Prostate gland (tissue), 2 donors: ENCODE measurements around the gene OSR1. TPM values are rescaled to one million over a fixed set of nuclear protein-coding genes. Genes with fewer than 3 reads are reported as not detected.

Experiments
- DNase-seq: peaks from one replicate; pipeline ENCODE4 v3.0.0-alpha.2; 2019; ENCODE audit warnings: low spot score
- H3K27ac ChIP-seq, 2 donors: fragments of 200-600 bp; sonication (generic); 2 replicates each; pipeline ENCODE4 v1.5.1; 2017 to 2019
- H3K27me3 ChIP-seq: fragments of 200-600 bp; sonication (generic); replicated peaks from 2 replicates; pipeline ENCODE4 v1.5.1; 2019; ENCODE audit not compliant: insufficient read depth
- H3K36me3 ChIP-seq, 2 donors: fragments of 200-600 bp; sonication (generic); 1 replicate in 1 of 2; 2 replicates in 1 of 2; pipeline versions ENCODE4 v1.5.1 to v1.8.1; 2017 to 2019
- H3K4me1 ChIP-seq: fragments of 200-600 bp; sonication (generic); replicated peaks from 2 replicates; pipeline ENCODE4 v1.5.1; 2019
- H3K4me3 ChIP-seq, 2 donors: fragments of 200-600 bp; sonication (generic); 2 replicates each; pipeline ENCODE4 v1.5.1; 2017 to 2019
- H3K9me3 ChIP-seq: fragments of 200-600 bp; sonication (generic); 2 replicates; pipeline ENCODE4 v1.5.1; 2017
- CTCF ChIP-seq, 4 experiments: fragments of 200-600 bp in 2 of 4; fragments of 450-650 bp in 2 of 4; sonication (generic) in 2 of 4; IDR thresholded peaks; 1 replicate in 3 of 4; 2 replicates in 1 of 4; pipeline ENCODE4 v1.5.1; 2016 to 2019; ENCODE audit warnings: antibody characterized with exemption in 4 of 4, mild to moderate bottlenecking in 2 of 4, moderate library complexity in 2 of 4
- POLR2A ChIP-seq: fragments of 450-650 bp; IDR thresholded peaks from one replicate; pipeline ENCODE4 v1.6.1; 2016; ENCODE audit warnings: antibody characterized with exemption, mild to moderate bottlenecking
- POLR2AphosphoS5 ChIP-seq: sonication (generic); formaldehyde crosslinking; IDR thresholded peaks from one replicate; pipeline ENCODE4 v1.6.1; 2017; ENCODE audit warnings: antibody characterized with exemption
- WGBS: methylation state at CpG from one replicate; pipeline ENCODE4 v1.1.5; 2018; 5-methylcytosine and 5-hydroxymethylcytosine counted together
- intact Hi-C: fragments of 100-400 bp; cut with DNase I; formaldehyde crosslinking; loops from one replicate; pipeline ENCODE4 v1.14.2; 2022
- total RNA-seq, 2 donors: library from RNA; depleted of rRNA; stranded (reverse); fragments of >200 nt; gene quantifications; one replicate each; pipeline ENCODE4 v1.1.0, GENCODE V29; 2016

The OSR1 gene
- total RNA-seq, 2 donors from 2014 or later = 9.3 to 47.9 TPM

- Histone ChIP-seq H3K4me3 (no peak overlapping the region), H3K9me3 (no peaks in the 10 kb centered on the region), H3K27ac (no peak overlapping the region), H3K4me1 (no peaks in the 10 kb centered on the region), H3K36me3 (no peaks in the 10 kb centered on the region), H3K27me3 (peaks cover 7% of the 10 kb centered on the region)
- 84% methylated on average over 11 of the region's 11 CpGs for WGBS
- TF ChIP-seq POLR2AphosphoS5 = no peak
- TF ChIP-seq CTCF (IDR thresholded peaks at IDR 0.05) = no peak
- no peak for TF ChIP-seq POLR2A
- intact Hi-C loops = no loop called here
- no peak for DNase-seq
Observed at GRCh38 chr2:19353721-19354050, 4.7 kb downstream of the OSR1 start.

- Histone ChIP-seq H3K36me3 (no peaks in the 10 kb centered on the region), H3K4me1 (no peaks in the 10 kb centered on the region), H3K9me3 (no peaks in the 10 kb centered on the region), H3K4me3 (no peak overlapping the region), H3K27ac (no peak overlapping the region), H3K27me3 (peaks cover 7% of the 10 kb centered on the region)
- TF ChIP-seq POLR2AphosphoS5 = no peak
- TF ChIP-seq CTCF (IDR thresholded peaks at IDR 0.05) = no peak
- TF ChIP-seq POLR2A = no peak
- intact Hi-C loops = no loop called here
- DNase-seq = no peak
- WGBS = 82% methylated on average over 40 of the region's 40 CpGs
Observed at GRCh38 chr2:19352946-19353720, 5.3 kb downstream of the OSR1 start.

GRCh38 chr2:19351899-19352697 lies 6.3 kb downstream of the OSR1 start:
- TF ChIP-seq POLR2A (no peak), CTCF (IDR thresholded peaks at IDR 0.05) (no peak), POLR2AphosphoS5 (no peak)
- no peak overlapping the region for H3K27ac ChIP-seq
- WGBS = 75% methylated on average over 29 of the region's 29 CpGs
- H3K4me3 ChIP-seq = no peak overlapping the region
- intact Hi-C loops = no loop called here
- no peaks in the 10 kb centered on the region for H3K36me3 ChIP-seq
- DNase-seq = no peak
- no peaks in the 10 kb centered on the region for H3K9me3 ChIP-seq
- peaks cover 7% of the 10 kb centered on the region for H3K27me3 ChIP-seq
- no peaks in the 10 kb centered on the region for H3K4me1 ChIP-seq

- H3K4me3 ChIP-seq = no peak overlapping the region
- H3K27ac ChIP-seq = no peak overlapping the region
Observed at GRCh38 chr2:19351499-19351898, 6.9 kb downstream of the OSR1 start.

More at GRCh38 chr2:19351499-19351898, 6.9 kb downstream of the OSR1 start:
- Histone ChIP-seq H3K36me3 (no peaks in the 10 kb centered on the region), H3K4me1 (no peaks in the 10 kb centered on the region), H3K27me3 (peaks cover 7% of the 10 kb centered on the region), H3K9me3 (no peaks in the 10 kb centered on the region)
- TF ChIP-seq POLR2AphosphoS5 (no peak), CTCF (IDR thresholded peaks at IDR 0.05) (no peak), POLR2A (no peak)
- intact Hi-C loops = no loop called here
- 75% methylated on average over 23 of the region's 23 CpGs for WGBS
- no peak for DNase-seq
